H1 (cell line): ENCODE results near the gene CEBPZ. TPM values are rescaled to one million over a fixed set of nuclear protein-coding genes. Genes with fewer than 3 reads are reported as not detected.

Experiments
- CTCF ChIA-PET: fragments of 300-600 bp; sonication (Branson Sonifier 250); formaldehyde crosslinking; loops from one replicate; lab custom pipeline; 2021; ENCODE audit not compliant: partially characterized antibody; lab: Charles Lee
- POLR2A ChIA-PET: fragments of 300-600 bp; sonication (Branson Sonifier 250); formaldehyde crosslinking; loops from one replicate; lab custom pipeline; 2021; ENCODE audit warnings: inconsistent platforms; ENCODE audit not compliant: partially characterized antibody; lab: Charles Lee
- DNase-seq, 2 experiments: peaks; one replicate each; pipeline versions ENCODE4 v3.0.0 to v3.0.0-alpha.2; 2010 to 2022; ENCODE audit warnings: low spot score in 2 of 2, low read depth in 1 of 2, mixed read lengths in 1 of 2
- FAIRE-seq: peaks from 2 replicates; lab custom pipeline; 2011; peaks lifted over from hg19 to GRCh38; lab: Jason Lieb, UNC
- H2AFZ ChIP-seq: 2 replicates; pipeline ENCODE4 v1.8.1; 2012; ENCODE audit warnings: low read length, inconsistent platforms
- H2AK5ac ChIP-seq: 2 replicates; pipeline ENCODE4 v1.6.1; 2013; ENCODE audit warnings: low read depth, low read length
- H2BK120ac ChIP-seq: replicated peaks from 2 replicates; pipeline ENCODE3; 2013; ENCODE audit warnings: low read depth, low read length, inconsistent platforms
- H2BK12ac ChIP-seq: 2 replicates; pipeline ENCODE4 v1.6.1; 2013; ENCODE audit warnings: low read depth, low read length
- H2BK15ac ChIP-seq: 2 replicates; pipeline ENCODE4 v1.6.1; 2013; ENCODE audit warnings: low read length
- H2BK20ac ChIP-seq: 2 replicates; pipeline ENCODE4 v1.6.1; 2013; ENCODE audit warnings: low read length
- H2BK5ac ChIP-seq: 2 replicates; pipeline ENCODE4 v1.6.1; 2013; ENCODE audit warnings: low read depth, low read length
- H3K14ac ChIP-seq: 2 replicates; pipeline ENCODE4 v1.6.1; 2013; ENCODE audit warnings: inconsistent platforms; ENCODE audit not compliant: insufficient read length
- H3K18ac ChIP-seq: 2 replicates; pipeline ENCODE4 v1.6.1; 2013; ENCODE audit warnings: low read length; ENCODE audit errors: extremely low read depth
- H3K23ac ChIP-seq: 2 replicates; pipeline ENCODE4 v1.6.1; 2013; ENCODE audit warnings: inconsistent platforms; ENCODE audit not compliant: insufficient read length
- H3K23me2 ChIP-seq: 2 replicates; pipeline ENCODE4 v1.6.1; 2013; ENCODE audit warnings: low read depth, low read length
- H3K27ac ChIP-seq: 2 replicates; pipeline ENCODE4 v1.6.1; 2011; ENCODE audit warnings: low read depth, low read length, inconsistent platforms
- H3K27me3 ChIP-seq, 4 experiments: replicated peaks in 1 of 4; 1 replicate in 1 of 4; 2 replicates in 3 of 4; pipeline versions ENCODE4 v1.6.1 to v1.8.1; 2011 to 2013; ENCODE audit warnings: low read length in 3 of 4, mild to moderate bottlenecking in 3 of 4, inconsistent platforms in 2 of 4, mixed read lengths in 2 of 4, moderate library complexity in 1 of 4; ENCODE audit not compliant: control insufficient read depth in 3 of 4, insufficient read depth in 3 of 4; ENCODE audit errors: extremely low read depth in 1 of 4
- H3K36me3 ChIP-seq, 4 experiments: 2 replicates each; pipeline versions ENCODE4 v1.6.1 to v1.8.1; 2011 to 2013; ENCODE audit warnings: mild to moderate bottlenecking in 4 of 4, low read length in 3 of 4, moderate library complexity in 2 of 4, control low read depth in 1 of 4, inconsistent platforms in 1 of 4; ENCODE audit not compliant: insufficient read depth in 4 of 4, control insufficient read depth in 2 of 4
- H3K4ac ChIP-seq: replicated peaks from 2 replicates; pipeline ENCODE3; 2013; ENCODE audit warnings: low read length, low read depth, mixed read lengths, inconsistent platforms; ENCODE audit not compliant: insufficient read length
- H3K4me1 ChIP-seq, 4 experiments: replicated peaks in 1 of 4; 1 replicate in 1 of 4; 2 replicates in 3 of 4; pipeline versions ENCODE4 v1.6.1 to v1.8.1; 2011 to 2013; ENCODE audit warnings: low read length in 3 of 4, inconsistent platforms in 2 of 4, mixed read lengths in 1 of 4; ENCODE audit not compliant: insufficient read depth in 4 of 4, control insufficient read depth in 3 of 4
- H3K4me2 ChIP-seq, 2 experiments: 2 replicates each; pipeline versions ENCODE4 v1.6.1 to v1.8.1; 2011 to 2013; ENCODE audit warnings: low read depth in 2 of 2, low read length in 2 of 2, control low read depth in 1 of 2, inconsistent platforms in 1 of 2, mild to moderate bottlenecking in 1 of 2; ENCODE audit not compliant: insufficient read depth in 1 of 2
- H3K4me3 ChIP-seq, 4 experiments: fragments of 200-600, 300-600 bp in 1 of 4; sonication (generic), shearing (Covaris generic), sonication (Bioruptor Twin) in 1 of 4; 2 replicates each; pipeline versions ENCODE4 v1.5.1 to v1.8.1; 2011 to 2016; ENCODE audit warnings: low read length in 4 of 4, low read depth in 3 of 4, control low read depth in 2 of 4, inconsistent platforms in 2 of 4, mild to moderate bottlenecking in 2 of 4, mixed read lengths in 1 of 4, moderate library complexity in 1 of 4; ENCODE audit not compliant: insufficient read depth in 2 of 4; ENCODE audit errors: extremely low read depth in 1 of 4
- H3K56ac ChIP-seq: replicated peaks from 2 replicates; pipeline ENCODE3; 2013; ENCODE audit warnings: low read depth, mild to moderate bottlenecking, mixed read lengths, low read length, inconsistent platforms; ENCODE audit not compliant: insufficient read length
- H3K79me1 ChIP-seq: 2 replicates; pipeline ENCODE4 v1.6.1; 2013; ENCODE audit warnings: low read depth, low read length, control low read depth
- H3K79me2 ChIP-seq, 2 experiments: 2 replicates each; pipeline versions ENCODE4 v1.6.1 to v1.8.1; 2012 to 2013; ENCODE audit warnings: low read length in 2 of 2, mild to moderate bottlenecking in 2 of 2, inconsistent platforms in 1 of 2; ENCODE audit not compliant: insufficient read depth in 2 of 2, control insufficient read depth in 1 of 2
- H3K9ac ChIP-seq, 4 experiments: replicated peaks in 1 of 4; 1 replicate in 1 of 4; 2 replicates in 3 of 4; pipeline versions ENCODE4 v1.6.1 to v1.8.1; 2011 to 2013; ENCODE audit warnings: low read depth in 3 of 4, low read length in 3 of 4, control low read depth in 2 of 4, mild to moderate bottlenecking in 2 of 4, moderate library complexity in 2 of 4, inconsistent platforms in 1 of 4; ENCODE audit errors: extremely low read depth in 1 of 4
- H3K9me3 ChIP-seq, 2 experiments: 2 replicates each; pipeline versions ENCODE4 v1.6.1 to v1.8.1; 2012 to 2013; ENCODE audit warnings: mild to moderate bottlenecking in 2 of 2, moderate library complexity in 2 of 2, control low read depth in 1 of 2, inconsistent platforms in 1 of 2, low read depth in 1 of 2, low read length in 1 of 2, mixed read lengths in 1 of 2; ENCODE audit not compliant: insufficient read depth in 2 of 2
- H4K20me1 ChIP-seq, 2 experiments: replicated peaks in 1 of 2; 2 replicates each; pipeline versions ENCODE3 to v1.8.1; 2011 to 2013; ENCODE audit warnings: inconsistent platforms in 2 of 2, low read length in 2 of 2, mild to moderate bottlenecking in 1 of 2; ENCODE audit not compliant: insufficient read depth in 2 of 2, control insufficient read depth in 1 of 2
- H4K5ac ChIP-seq: 2 replicates; pipeline ENCODE4 v1.6.1; 2013; ENCODE audit warnings: low read length, low read depth, mixed read lengths, inconsistent platforms; ENCODE audit not compliant: insufficient read length
- H4K8ac ChIP-seq: 2 replicates; pipeline ENCODE4 v1.8.0; 2013; ENCODE audit warnings: mild to moderate bottlenecking, moderate library complexity, low read length, inconsistent platforms; ENCODE audit not compliant: insufficient read depth; ENCODE audit errors: extremely low read depth
- H4K91ac ChIP-seq: replicated peaks from 2 replicates; pipeline ENCODE3; 2013; ENCODE audit warnings: low read length, mixed read lengths, inconsistent platforms; ENCODE audit not compliant: insufficient read length
- CHD2 ChIP-seq: IDR thresholded peaks from 2 replicates; pipeline ENCODE4 v1.6.1; 2012; ENCODE audit warnings: low read length, improper control_type of control experiment
- KDM4A ChIP-seq: IDR thresholded peaks from one replicate; pipeline ENCODE4 v1.7.1; 2012; ENCODE audit warnings: low read depth, mild to moderate bottlenecking, moderate library complexity, low read length, inconsistent platforms; ENCODE audit not compliant: severe bottlenecking
- WGBS, 2 experiments: shearing (Covaris generic) in 1 of 2; methylation state at CpG; one replicate each; pipeline versions ENCODE4 v1.1.6 to v1.1.7; 2013 to 2015; ENCODE audit warnings: low lambda C conversion rate in 2 of 2, mixed read lengths in 2 of 2, inconsistent platforms in 1 of 2, low coverage in 1 of 2, missing lambda C conversion rate in 1 of 2; ENCODE audit not compliant: insufficient replicate concordance in 2 of 2, insufficient coverage in 1 of 2, insufficient read length in 1 of 2; ENCODE audit errors: extremely low coverage in 1 of 2, missing lambda C conversion rate in 1 of 2; 5-methylcytosine and 5-hydroxymethylcytosine counted together
- polyA plus RNA-seq, 7 experiments: library from polyadenylated mRNA; depleted of rRNA in 3 of 7; stranded (reverse) in 5 of 7; unstranded in 2 of 7; fragments of >200 nt in 5 of 7; fragments of 200-250 nt in 2 of 7; gene quantifications; 1 replicate in 5 of 7; 2 replicates in 1 of 7; 4 replicates in 1 of 7; pipeline versions ENCODE4 v1.2.1 to v1.2.3, GENCODE V29; 2011 to 2013; ENCODE audit warnings: missing spikeins in 2 of 7, mixed read lengths in 2 of 7
- total RNA-seq: library from RNA; stranded (reverse); fragmentation: NEBNext Ultra II Directional; extraction: Animal tissue kit (Norgen Biotek cat#: 25700); gene quantifications from 2 replicates; pipeline ENCODE4 v1.2.1, GENCODE V29; 2021

CEBPZ gene
- total and polyA plus RNA-seq, 2 of the 8 experiments (the other 6 are each of a cell fraction or from before 2014, with no cell fraction given) = 19.1 to 201 TPM

GRCh38 chr2:37262522-37262921 lies 31.1 kb upstream of the CEBPZ start:
- Histone ChIP-seq H3K79me1 (no peaks in the 10 kb centered on the region), H3K23ac (no peak overlapping the region), H3K27ac (no peak overlapping the region), H2AFZ (no peak overlapping the region), H4K5ac (no peak overlapping the region), H3K14ac (no peak overlapping the region), H2BK20ac (no peak overlapping the region), H2AK5ac (no peak overlapping the region), H3K4me1 (no peaks in the 10 kb centered on the region), H2BK120ac (no peak overlapping the region), H3K36me3 (peaks cover 2 to 31% (median 10%) of the 10 kb centered on the region in 4 experiments; a peak in 6 of 8 replicates), H4K20me1 (no peaks in the 10 kb centered on the region), H3K4me2 (no peak overlapping the region), H2BK12ac (no peak overlapping the region), H3K56ac (no peak overlapping the region), H3K18ac (no peak overlapping the region), H3K9me3 (no peaks in the 10 kb centered on the region), H3K79me2 (no peaks in the 10 kb centered on the region), H3K4me3 (no peak overlapping the region), H4K8ac (no peak overlapping the region), H3K23me2 (no peaks in the 10 kb centered on the region), H3K27me3 (no peaks in the 10 kb centered on the region), H3K9ac (no peak overlapping the region), H2BK5ac (no peak overlapping the region), H2BK15ac (no peak overlapping the region), H3K4ac (no peak overlapping the region), H4K91ac (no peak overlapping the region)
- ChIA-PET POLR2A (interaction anchor here (0.7 kb wide), 1 partner anchor 396 kb away, joined by 3 read pairs; no protein-coding TSS in a partner anchor), CTCF (interaction anchor here (1.3 to 3.9 kb wide), 6 partner anchors 10 to 185 kb away, joined by 3 to 12 read pairs (median 4); partner anchors contain the start of gene SULT6B1)
- no peak for TF ChIP-seq CHD2
- no peak for TF ChIP-seq KDM4A
- DNase-seq (no peak), FAIRE-seq (no peak)
- 81% methylated on average over 2 of the region's 2 CpGs; no CpG with 5 or more reads in 1 of the 2 experiments for WGBS, 2 experiments
